K562 (cell line): ENCODE data around the gene ANXA1.

Experiments used
- CTCF ChIP-seq, 3 experiments: IDR thresholded peaks in 2 of 3; conservative IDR thresholded peaks in 1 of 3; 2 replicates each; pipeline ENCODE4 v1.5.1; 2011 to 2012; ENCODE audit warnings: low read length in 3 of 3, mild to moderate bottlenecking in 3 of 3, control low read depth in 2 of 3, improper control_type of control experiment in 1 of 3, inconsistent platforms in 1 of 3, low read depth in 1 of 3, mixed read lengths in 1 of 3, moderate library complexity in 1 of 3; ENCODE audit not compliant: insufficient read depth in 2 of 3
- PML ChIP-seq: IDR thresholded peaks from 2 replicates; pipeline ENCODE4 v1.6.1; 2012; ENCODE audit warnings: low read length, inconsistent platforms
- UBTF ChIP-seq, 2 experiments: IDR thresholded peaks; 2 replicates each; pipeline ENCODE4 v1.6.1; 2012; ENCODE audit warnings: improper control_type of control experiment in 2 of 2, low read depth in 2 of 2, low read length in 2 of 2, borderline replicate concordance in 1 of 2
- YY1 ChIP-seq, 3 experiments: IDR thresholded peaks; 2 replicates each; pipeline ENCODE4 v1.6.1; 2011; ENCODE audit warnings: low read length in 2 of 3, mild to moderate bottlenecking in 2 of 3, moderate library complexity in 2 of 3, borderline replicate concordance in 1 of 3, control low read depth in 1 of 3, low read depth in 1 of 3; ENCODE audit not compliant: insufficient read depth in 3 of 3, insufficient replicate concordance in 2 of 3, control insufficient read depth in 1 of 3, insufficient read length in 1 of 3; ENCODE audit errors: extremely low read depth in 1 of 3
- ZNF57 ChIP-seq: fragments of 450-650 bp; formaldehyde crosslinking; IDR thresholded peaks from 2 replicates; pipeline ENCODE4 v1.4.0; 2020; ENCODE audit warnings: mild to moderate bottlenecking, moderate library complexity
- ZNF707 ChIP-seq: fragments of 250-450 bp; sonication (Bioruptor Pico); conservative IDR thresholded peaks from 2 replicates; pipeline ENCODE4 v1.8.0; 2022; ENCODE audit warnings: inconsistent platforms, mild to moderate bottlenecking, moderate library complexity

GRCh38 chr9:73167614-73168013 is 15.9 kb downstream of the ANXA1 start:
- TF ChIP-seq CTCF (IDR thresholded peaks at IDR 0.05 in 2 of 3, conservative IDR thresholded peaks at IDR 0.05 in 1 of 3; ENCODE audit: insufficient read depth in 2 of 3, low read depth in 1 of 3, low read length in 3 of 3) (no peak), UBTF (IDR thresholded peaks at IDR 0.05; ENCODE audit: borderline replicate concordance in 1 of 2, low read depth in 2 of 2, low read length in 2 of 2) (no peak), PML (no peak), YY1 (IDR thresholded peaks at IDR 0.05; ENCODE audit: borderline replicate concordance in 1 of 3, control insufficient read depth in 1 of 3, extremely low read depth in 1 of 3, insufficient read depth in 3 of 3, insufficient read length in 1 of 3, insufficient replicate concordance in 2 of 3, low read depth in 1 of 3, low read length in 2 of 3) (no peak), ZNF707 (CRISPR knock-in tag) (no peak), ZNF57 (CRISPR knock-in tag) (no peak)
